ENCODE data around the gene FOCAD.
"Not testable (repeated sequence)": the region's sequence is repeated elsewhere in the genome, so short reads cannot be mapped to it uniquely, and the experiment has no call there.

Gene FOCAD

DNA sequence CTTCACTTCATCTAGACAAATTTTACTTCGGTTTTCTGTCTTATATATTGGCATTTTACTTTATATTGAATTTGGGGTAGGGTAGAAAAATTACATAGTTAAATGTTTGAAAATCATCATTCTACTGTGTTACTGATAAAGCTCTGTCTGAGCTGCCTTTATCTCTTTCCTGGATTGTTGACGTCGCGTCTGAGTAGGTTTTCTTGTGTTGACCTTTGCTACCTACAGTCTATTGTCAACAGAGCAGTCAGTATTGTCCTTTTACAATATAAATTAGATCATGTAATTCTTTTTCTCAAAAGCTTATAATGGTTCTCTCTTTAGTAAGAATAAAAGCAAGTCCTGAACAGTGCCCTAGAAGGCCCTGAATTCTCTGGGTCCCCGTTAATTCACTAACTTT lies 219.2 kb downstream of the FOCAD start:
- DNase-seq: no peak

DNA sequence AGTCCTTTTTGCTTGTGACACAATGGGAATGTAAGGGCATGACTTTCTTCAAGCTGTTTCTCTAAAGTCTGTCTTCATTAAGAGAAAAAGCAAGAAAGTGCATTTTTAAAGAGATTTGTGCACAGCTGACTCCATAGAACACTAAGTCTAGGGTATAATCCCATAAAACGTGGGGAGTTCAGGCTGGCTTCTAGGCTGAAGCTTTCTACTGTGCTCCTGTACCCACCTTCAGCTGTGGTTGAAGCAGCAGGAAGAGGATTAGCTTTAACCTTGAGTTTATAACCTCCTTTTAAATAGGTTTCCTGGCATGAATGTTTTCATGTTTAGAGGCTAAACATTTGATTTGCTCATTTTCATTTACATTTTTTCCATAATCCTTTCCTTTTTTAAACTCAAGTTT lies 220.9 kb downstream of the FOCAD start:
- no peak for DNase-seq

DNA sequence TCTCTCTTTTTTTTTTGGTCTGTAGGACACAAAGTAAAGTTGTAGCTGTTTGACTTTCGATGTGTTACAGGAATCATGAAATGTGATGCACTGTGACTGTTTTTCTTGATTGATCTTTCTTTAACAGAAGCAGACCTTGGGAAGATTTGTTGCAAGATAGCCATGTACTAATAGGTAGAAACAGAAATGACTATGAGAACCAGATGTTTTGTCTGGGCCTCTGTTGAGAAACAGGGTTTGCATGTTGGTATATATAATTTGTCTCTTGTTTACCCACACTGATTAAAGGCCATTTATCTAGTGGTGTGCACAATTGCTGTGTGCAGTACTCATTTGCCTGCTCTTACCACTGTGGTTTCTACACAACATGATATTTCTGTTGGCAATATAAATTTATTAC lies 222.3 kb downstream of the FOCAD start:
- DNase-seq: no peak

DNA sequence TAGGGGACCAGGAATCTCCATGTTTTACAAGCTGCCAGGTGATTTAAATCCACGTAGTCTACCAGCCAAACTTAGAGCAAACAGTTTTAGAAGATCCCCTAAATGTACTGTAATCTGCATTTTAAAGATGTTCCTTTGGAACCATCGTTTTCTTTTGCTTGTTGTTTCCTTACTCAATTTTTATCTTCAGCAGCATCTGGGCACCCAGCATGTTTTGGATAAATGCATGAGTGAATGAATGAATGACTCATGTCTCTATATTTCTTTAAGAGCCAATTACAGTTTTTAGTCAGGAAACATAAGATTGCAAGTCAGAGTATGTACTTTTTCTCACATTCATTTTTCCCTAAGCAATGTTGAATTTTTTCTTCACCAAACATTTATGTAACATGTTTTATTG lies 224.4 kb downstream of the FOCAD start:
- no peak for DNase-seq

DNA sequence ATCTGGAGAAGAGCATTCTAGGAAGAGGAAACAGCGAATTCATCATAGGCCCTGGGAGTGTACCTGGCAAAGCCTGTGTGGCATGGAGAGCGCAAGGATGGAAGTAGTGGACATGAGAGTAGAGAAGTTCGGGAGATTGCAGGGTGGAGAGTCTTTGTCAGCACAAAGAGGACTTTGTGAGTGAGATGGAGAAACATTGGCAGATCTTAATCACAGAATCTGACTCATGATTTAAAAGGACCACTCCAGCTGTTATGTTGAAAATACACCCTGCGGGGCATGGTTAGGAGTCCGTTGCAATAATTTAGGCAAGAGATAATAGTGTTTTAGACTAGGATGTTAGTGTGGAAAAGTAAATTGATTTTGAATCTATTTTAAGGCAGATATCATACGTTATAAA lies 230.5 kb downstream of the FOCAD start:
- no peak for DNase-seq

DNA sequence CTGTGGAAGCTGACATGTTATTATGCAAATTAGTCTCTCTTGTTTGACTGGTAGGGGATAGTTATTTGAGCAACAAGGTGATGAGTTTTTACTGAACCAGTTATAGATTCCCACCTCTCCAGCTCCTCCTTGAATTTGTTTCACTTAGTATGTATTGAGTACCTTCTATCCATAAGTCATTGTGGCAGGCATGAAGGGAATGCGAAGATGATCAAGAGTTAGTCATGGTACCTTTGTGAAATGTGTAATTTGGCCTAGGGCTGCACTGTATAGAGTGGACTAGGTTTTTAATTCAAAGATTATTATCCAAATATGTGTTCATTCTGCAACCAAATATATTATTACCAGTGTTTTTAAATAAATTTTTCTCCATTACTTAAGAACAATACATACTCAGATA lies 237.3 kb downstream of the FOCAD start:
- no peak for DNase-seq

DNA sequence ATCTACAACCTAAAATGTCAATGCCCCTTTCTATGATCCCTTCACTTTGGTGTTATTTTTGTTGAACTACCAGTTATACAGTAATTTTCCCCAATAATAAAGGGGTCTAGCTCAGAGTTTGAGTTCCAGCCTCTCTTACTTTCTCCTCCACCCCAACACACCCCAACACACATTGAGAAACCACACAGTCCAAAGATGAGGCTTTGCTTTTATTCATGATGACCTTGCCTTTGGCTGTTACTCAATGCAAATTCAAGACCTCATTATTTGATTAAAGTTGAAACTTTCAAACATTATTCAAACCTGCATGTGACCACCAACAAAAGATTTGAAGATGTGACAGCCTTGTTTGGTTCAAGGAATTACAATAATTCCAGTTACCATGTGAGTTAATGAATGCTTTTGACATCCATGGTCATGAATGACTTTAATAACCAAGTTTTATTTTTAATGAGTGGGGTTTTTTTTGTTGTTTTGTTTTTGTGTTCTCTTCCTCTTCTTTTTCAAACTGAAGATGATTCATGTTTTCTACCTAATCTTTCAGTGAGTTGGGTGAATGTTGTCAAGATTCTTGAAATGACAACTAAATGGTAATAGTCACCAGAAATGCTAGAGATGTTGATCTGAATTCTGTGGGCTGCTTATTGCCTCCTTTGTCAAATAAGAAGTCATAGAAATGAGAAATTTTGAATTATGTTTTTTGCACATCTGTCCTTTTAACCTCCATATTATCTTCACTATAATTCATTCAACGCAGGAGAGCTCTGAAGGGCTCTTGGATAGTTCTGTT lies 241.4 kb downstream of the FOCAD start:
- no peak for DNase-seq

DNA sequence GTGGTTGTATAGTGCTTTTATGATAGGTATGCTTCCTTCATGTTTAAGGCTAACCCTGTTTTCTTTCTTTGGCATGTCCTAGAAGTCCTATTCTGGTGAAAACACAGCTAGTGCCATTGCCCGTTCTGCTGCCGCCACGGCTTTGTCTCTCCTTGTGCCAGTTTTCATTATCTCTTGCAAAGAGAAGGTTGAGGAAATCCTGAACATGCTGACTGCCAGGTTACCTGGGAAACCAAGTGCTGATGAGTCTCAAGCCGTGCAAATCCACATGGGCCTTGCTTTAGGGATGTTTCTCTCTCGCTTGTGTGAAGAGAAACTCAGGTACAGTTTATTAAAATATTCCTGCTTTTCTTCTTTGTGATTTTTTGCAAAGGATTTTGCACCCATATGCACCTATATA lies 245.2 kb downstream of the FOCAD start:
- DNase-seq: no peak

DNA sequence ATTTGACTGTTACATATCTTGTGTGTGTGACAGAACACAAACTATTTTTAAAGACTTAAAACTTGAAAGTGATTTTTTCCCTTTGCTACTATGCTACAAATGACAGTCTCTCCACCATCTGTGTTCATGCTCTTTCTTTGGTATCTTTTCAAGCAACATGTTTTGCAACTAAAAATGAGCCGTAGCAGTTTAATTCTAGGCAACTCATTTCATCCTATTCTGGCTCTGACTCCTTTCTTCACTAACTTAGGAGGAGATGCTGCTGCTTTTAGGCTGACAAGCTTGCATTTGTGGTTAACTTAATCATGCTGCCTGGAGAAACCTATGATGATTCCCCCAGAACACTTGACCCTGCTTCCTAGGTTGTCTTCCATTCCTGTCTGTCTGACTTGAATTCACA lies 246.8 kb downstream of the FOCAD start:
- no peak for DNase-seq

DNA sequence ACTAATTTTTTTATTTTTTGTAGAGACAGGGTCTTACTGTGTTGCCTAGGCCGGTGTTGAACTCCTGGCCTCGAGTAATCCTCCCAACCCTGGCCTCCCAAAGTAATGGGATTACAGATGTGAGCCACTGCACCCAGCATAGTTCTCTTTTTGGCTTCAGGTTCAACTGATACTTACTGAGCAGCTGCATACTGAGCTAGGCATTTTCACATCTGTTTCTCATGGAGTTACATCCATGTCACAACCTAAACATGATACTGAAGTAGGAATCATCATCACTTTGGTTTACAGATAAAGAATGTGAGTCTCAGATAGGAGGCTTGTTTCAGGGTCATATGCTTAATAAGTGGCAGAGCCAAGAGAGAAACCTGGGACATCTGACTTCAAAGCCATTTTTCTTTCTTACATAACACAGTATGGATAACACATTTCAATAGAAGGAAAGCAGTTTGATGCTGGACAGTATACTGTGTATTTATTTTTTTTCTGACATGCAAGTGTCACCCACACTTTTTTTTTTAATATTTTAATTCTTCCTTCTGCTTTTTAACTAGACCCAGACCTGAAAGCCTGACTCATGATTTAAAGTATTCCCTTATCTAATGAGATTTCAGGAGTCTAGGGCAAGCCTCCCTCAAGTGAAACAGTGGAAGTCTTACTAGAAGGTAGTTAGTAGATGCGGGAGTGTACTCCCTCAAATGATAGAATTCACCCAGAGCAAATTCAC lies 256.6 kb downstream of the FOCAD start:
- no peak for DNase-seq

DNA sequence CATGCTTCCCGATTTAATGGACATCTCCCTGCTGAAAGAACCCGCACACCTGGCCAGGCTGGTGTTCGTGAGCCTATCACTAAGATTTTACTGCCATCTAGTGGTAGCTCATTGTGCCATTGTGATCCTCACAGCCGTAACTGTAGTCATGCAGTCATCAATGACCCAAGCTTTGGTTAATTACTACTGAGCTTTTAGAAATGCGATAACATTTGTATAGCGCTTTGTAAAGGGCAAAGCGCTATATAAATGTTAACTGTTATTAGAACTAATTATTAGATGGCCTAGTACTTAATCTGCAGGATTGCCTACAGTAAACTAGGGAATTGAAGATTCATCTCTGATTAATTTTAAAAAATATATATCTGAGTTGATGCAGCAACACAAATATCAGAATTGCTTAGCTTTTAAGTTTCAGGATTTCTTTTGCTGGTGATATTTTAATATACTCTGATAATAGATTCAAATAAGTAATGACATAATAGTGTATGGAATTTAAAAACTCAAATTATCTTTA lies 257.2 kb downstream of the FOCAD start:
- peak; percentile 62 for DNase-seq

DNA sequence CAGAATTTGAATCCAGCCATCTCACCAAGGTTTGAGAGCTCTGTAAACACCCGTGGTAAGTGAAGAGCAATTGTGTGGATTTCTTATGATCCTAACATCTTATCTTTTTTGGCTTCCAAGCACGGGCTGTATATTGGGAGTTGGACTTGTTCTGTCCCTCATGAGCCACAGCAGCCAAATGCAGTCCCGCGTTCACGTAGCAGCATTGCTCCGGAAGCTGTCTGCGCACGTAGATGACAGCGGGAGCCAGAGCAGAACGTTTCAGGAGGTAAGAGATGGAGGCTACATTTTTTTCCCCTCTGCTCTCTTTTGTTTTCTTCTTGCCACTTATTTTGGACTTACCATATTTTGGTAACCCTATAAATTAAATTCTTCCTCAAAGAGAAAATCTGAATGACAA lies 260.4 kb downstream of the FOCAD start:
- DNase-seq: no peak

DNA sequence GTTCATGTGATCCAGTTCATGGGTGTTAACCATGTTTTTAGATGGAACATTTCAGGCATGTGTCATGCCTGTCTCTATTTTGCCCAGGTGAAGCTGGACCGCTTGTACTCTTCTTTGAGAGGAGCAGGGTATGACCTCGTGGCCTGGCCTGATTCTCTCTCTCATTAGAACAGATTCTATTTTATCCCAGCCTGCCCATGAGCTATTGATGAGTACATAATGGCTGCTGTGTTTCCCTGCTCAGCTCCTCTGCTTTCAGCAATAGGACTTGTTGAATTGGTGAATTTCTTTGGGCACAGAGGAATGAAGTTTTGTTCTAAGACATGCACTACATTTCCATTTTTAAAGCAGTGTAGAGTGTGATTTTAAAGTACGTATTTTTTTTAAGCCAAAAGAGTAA lies 261.2 kb downstream of the FOCAD start:
- DNase-seq: no peak

DNA sequence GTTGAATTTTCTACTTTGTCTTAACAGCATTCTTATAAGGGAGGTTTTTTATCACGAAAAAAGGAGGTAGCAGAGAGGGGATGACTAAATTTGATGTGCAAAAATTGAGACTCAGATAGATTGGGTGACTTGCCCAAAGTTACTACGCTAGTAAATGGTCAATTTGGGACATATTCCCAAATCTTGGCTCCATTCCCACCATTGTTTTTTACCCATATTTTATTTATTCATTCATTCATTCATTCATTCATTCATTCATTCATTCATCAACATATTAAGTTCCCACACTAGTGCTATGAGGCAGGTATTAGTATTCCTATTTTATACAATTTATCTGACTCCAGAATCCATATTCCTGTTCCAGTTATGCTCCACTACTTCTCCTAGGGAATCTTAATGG lies 261.8 kb downstream of the FOCAD start:
- DNase-seq: no peak

DNA sequence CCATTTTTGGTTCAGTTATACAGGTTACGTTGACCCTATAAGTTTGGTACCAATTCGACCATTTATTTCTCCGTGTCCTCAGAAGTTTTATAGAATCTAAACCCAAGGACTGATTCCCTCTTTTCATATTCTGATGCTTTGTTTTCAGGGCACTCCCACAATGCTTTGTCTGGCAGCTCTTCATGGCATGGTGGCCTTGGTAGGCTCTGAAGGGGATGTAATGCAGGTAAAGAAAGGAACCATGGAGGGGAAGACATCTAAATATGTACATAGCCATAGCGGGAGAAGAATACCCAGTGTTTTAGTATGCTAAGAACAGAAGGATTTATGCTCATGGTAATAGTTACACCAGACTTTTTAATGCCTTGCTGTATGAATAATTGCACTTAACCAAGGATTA lies 264.6 kb downstream of the FOCAD start:
- DNase-seq: no peak

DNA sequence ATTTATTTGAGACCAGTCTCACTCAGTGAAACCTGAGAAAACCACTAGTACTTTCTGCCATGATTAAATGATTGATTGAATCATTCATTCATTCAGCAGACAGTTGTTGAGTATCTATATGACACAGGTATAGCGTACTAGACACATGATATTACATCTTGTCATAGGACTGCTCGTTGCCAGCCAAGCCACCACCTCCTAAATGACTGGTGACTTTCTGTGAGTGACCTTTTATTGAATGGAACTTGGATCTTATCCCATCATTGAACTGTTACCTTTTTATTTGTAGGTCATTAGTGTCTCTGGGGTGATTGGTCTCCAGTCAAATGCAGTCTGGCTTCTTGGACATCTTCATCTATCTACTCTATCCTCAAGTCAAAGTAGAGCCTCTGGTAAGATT lies 266.6 kb downstream of the FOCAD start:
- no peak for DNase-seq

DNA sequence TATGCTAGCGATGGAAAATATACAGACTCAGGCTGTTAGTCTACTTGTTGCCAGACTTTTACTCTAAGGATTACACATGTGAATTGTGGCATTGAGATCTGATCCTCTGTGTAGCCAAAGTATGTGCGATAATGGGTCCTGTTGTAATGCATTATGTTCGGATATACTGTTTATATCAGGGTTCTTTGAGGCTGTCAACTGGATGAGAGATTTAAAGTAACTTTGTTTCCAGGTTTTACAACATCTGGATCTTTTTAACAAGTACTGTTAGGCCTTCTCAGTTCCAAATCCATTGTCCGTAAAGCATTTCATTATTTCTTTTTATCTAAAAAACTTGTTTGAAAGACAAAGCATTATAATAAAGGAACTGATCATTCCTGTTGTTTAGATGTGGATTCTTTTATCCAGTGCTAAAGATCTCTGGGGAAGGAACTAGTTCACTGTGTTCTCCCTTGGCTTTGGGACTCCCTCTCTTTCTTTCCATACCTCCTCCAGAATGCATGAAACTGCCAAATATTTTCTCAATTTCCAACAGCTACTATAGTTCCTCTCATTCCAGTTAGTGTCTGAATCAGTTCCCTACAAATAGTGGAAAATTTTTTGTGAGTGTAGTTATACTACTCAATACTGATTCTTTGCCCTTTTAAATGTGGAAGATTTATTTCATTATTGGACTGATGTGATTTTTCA lies 278.6 kb downstream of the FOCAD start:
- no peak for DNase-seq

DNA sequence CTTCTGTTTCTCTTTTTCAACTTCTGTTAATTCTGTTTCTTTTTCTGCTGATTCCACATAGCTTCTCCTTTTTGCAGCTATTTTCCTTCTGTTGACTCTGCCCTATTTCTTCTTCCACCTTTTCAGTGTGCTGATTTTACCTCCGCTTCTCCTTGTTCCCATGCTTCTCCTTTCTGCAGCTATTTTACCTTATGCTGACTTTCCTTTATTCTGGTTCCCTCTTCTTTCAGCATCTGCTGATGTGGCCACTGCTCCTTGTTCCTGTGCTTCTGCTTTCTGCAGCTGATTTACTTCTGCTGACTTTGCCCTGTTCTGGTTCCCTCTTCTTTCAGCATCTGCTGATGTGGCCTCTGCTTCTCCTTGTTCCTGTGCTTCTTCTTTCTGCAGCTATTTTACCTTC lies 288.6 kb downstream of the FOCAD start:
- no peak for DNase-seq

DNA sequence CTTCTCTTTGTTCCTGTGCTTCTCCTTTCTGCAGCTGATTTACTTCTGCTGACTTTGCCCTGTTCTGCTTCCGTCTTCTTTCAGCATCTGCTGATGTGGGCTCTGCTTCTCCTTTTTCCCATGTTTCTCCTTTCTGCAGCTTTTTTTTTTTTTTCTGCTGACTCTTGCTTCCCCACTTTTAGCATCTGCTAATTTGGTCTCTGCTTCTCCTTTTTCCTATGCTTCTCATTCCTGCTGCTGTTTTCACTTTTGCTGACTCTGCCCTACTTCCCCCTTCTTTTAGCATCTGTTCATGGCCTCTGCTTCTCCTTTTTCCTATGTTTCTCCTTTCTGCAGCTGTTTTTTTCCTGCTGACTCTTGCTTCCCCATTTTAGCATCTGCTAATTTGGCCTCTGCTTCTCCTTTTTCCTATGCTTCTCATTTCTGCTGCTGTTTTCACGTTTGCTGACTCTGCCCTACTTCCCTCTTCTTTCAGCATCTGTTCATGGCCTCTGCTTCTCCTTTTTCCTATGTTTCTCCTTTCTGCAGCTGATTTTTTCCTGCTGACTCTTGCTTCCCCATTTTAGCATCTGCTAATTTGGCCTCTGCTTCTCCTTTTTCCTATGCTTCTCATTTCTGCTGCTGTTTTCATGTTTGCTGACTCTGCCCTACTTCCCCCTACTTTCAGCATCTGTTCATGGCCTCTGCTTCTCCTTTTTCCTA lies 289.3 kb downstream of the FOCAD start:
- DNase-seq: not testable (repeated sequence)

DNA sequence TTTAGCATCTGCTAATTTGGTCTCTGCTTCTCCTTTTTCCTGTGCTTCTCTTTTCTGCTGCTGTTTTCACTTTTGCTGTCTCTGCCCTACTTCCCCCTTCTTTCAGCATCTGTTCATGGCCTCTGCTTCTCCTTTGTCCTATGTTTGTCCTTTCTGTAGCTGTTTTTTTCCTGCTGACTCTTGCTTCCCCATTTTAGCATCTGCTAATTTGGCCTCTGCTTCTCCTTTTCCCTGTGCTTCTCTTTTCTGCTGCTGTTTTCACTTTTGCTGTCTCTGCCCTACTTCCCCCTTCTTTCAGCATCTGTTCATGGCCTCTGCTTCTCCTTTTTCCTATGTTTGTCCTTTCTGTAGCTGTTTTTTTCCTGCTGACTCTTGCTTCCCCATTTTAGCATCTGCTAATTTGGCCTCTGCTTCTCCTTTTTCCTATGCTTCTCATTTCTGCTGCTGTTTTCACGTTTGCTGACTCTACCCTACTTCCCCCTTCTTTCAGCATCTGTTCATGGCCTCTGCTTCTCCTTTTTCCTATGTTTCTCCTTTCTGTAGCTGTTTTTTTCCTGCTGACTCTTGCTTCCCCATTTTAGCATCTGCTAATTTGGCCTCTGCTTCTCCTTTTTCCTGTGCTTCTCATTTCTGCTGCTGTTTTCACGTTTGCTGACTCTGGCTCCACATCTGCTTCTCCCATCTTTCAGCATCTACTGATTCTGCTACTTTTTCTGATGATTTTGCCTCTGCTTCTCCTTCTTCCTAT lies 290.3 kb downstream of the FOCAD start:
- not testable (repeated sequence) for DNase-seq

DNA sequence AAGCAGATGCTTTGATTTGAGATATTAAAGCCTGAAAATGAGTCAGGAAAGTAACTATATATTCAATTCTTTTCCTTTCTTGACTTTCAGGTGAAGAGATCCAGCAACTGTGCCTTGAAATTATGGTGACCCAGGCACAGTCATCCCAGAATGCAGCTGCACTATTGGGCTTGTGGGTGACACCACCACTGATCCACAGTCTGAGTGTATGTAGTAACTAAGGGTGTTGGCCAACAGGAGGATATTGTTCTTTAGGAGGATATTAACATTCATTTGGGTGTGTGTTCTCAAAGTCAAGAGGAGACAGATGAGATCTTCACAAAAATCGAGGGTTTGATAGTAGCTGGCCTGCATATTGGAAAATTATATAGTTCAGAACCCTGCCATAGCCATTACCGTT lies 294.2 kb downstream of the FOCAD start:
- no peak for DNase-seq

DNA sequence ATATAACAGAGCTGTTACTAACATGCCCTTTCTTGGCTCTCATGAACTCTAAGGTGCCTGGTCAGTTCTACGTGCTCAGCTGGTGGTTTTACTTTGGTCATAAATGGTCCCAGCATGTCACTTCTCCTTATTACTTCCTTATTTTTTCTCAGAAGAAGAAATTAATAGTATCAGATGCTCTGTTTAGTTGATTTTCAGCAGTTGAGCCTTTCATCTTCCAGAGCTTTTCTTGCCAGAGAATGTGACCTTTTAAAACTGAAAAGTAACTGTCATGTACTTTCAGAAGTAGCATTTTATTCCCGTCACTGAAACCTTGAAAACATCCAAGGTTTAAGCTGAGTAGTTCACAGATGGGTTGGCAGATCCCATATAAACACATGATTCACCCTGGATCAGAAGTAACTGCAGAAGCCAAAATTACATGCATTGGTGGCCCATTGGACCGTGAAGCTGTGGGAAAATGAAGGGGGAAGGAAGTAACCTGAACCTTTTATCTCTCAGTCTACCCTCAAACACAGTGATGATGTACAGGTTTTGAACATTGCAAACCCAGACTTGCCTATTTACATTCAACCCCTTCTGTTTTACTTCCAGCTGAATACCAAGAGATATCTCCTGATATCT lies 296.9 kb downstream of the FOCAD start:
- DNase-seq: no peak
